ENCODE results near the gene ZNF358. TPM values are rescaled to one million over a fixed set of nuclear protein-coding genes. Genes with fewer than 3 reads are reported as not detected.

Gene ZNF358
- total and polyA plus RNA-seq, 10 of the 15 experiments (the other 5 are each of a cell fraction or from before 2014, with no cell fraction given) = 0.09 to 6.3 (median 1.9) TPM; not detected in 1

GRCh38 chr19:7480970-7481255 lies 35.0 kb upstream of the ZNF358 start:
- H3K27me3 ChIP-seq (replicated peaks in 1 of 2; ENCODE audit: control insufficient read depth in 2 of 2, insufficient read depth in 2 of 2, low read length in 1 of 2) = no peaks in the 10 kb centered on the region
- RAD21 ChIA-PET (ENCODE audit: unreplicated experiment) = no interaction called here
- BruUV-seq (replicated peaks) = no TSS peak
- H3K9me3 ChIP-seq (replicated peaks; ENCODE audit: control insufficient read depth, insufficient read depth, low read length) = no peaks in the 10 kb centered on the region
- POLR2A ChIA-PET = no interaction called here
- H2AFZ ChIP-seq (ENCODE audit: control insufficient read depth, low read depth, low read length) = no peak overlapping the region
- in situ Hi-C loops (cut with MboI) = no loop called here
- FAIRE-seq = no peak
- CTCF ChIA-PET = no interaction called here
- no peak for TF ChIP-seq ZNF217 (IDR thresholded peaks at IDR 0.05)
- TF ChIP-seq SUPT20H (IDR thresholded peaks at IDR 0.05; ENCODE audit: borderline replicate concordance, control insufficient read depth, low read depth, low read length) = no peak
- no peak for TF ChIP-seq PRDM15 (CRISPR knock-in tag; IDR thresholded peaks at IDR 0.05)
- no peak for TF ChIP-seq RELB (IDR thresholded peaks at IDR 0.05; ENCODE audit: low read depth)
- TF ChIP-seq MAX (IDR thresholded peaks at IDR 0.05; ENCODE audit: low read depth, low read length) = no peak
- no peak for TF ChIP-seq E2F4 (IDR thresholded peaks at IDR 0.05; ENCODE audit: low read depth, low read length)
- TF ChIP-seq RCOR1 (conservative IDR thresholded peaks at IDR 0.05; ENCODE audit: low read depth, low read length) = no peak
- no peak for TF ChIP-seq YY1 (IDR thresholded peaks at IDR 0.05; ENCODE audit: low read depth, low read length)
- TF ChIP-seq ELK1 (IDR thresholded peaks at IDR 0.05; ENCODE audit: low read depth, low read length) = no peak
- TF ChIP-seq DPF2 (IDR thresholded peaks at IDR 0.05) = no peak
- TF ChIP-seq TCF12 (IDR thresholded peaks at IDR 0.05; ENCODE audit: low read depth, low read length) = no peak
- no peak for TF ChIP-seq EP300 (IDR thresholded peaks at IDR 0.05; ENCODE audit: borderline replicate concordance in 1 of 2, control insufficient read depth in 1 of 2, low read depth in 2 of 2, low read length in 2 of 2)
- no peak for TF ChIP-seq BCL3 (IDR thresholded peaks at IDR 0.05; ENCODE audit: borderline replicate concordance, insufficient read depth, low read depth, low read length, poor library complexity, severe bottlenecking)
- no peak for TF ChIP-seq MTA2 (IDR thresholded peaks at IDR 0.05; ENCODE audit: low read depth)
- no peaks in the 10 kb centered on the region for H3K79me2 ChIP-seq (ENCODE audit: control insufficient read depth, insufficient read depth, low read length)
- H3K27ac ChIP-seq (ENCODE audit: control insufficient read depth, insufficient read depth) = no peak overlapping the region
- intact Hi-C loops (cut with micrococcal nuclease; ENCODE audit: unreplicated experiment) = no loop called here
- no peaks in the 10 kb centered on the region for H4K20me1 ChIP-seq (ENCODE audit: control insufficient read depth, insufficient read depth)
- ATAC-seq = no peak
- H3K4me3 ChIP-seq = no peak overlapping the region
- SMC1A ChIA-PET (ENCODE audit: uncharacterized antibody, unreplicated experiment) = no interaction called here
- H3K36me3 ChIP-seq (ENCODE audit: control insufficient read depth in 2 of 2, insufficient read depth in 2 of 2, low read length in 1 of 2) = no peaks in the 10 kb centered on the region
- H3K9ac ChIP-seq (ENCODE audit: control insufficient read depth, insufficient read depth, low read length) = no peak overlapping the region
- H3K4me2 ChIP-seq (ENCODE audit: control insufficient read depth, insufficient read depth) = no peak overlapping the region
- 88% methylated on average over 7 of the region's 7 CpGs for WGBS (ENCODE audit: insufficient coverage, insufficient replicate concordance, low lambda C conversion rate, missing lambda C conversion rate)
- H3K4me1 ChIP-seq (ENCODE audit: control insufficient read depth, insufficient read depth, low read length) = no peaks in the 10 kb centered on the region
- no peak for DNase-seq (ENCODE audit: low read depth, low spot score)

Measured in GM12878 (cell line).